DMS79 (cell line): ENCODE data around the gene MYPOP.
"Not testable (repeated sequence)": the region's sequence is repeated elsewhere in the genome, so short reads cannot be mapped to it uniquely, and the experiment has no call there.

Experiments
- DNase-seq: peaks from one replicate; lab custom pipeline; 2025; lab: John Stamatoyannopoulos, UW

MYPOP gene

GRCh38 chr19:45883881-45884681, 18.3 kb downstream of the MYPOP start:
- no peak for DNase-seq

GRCh38 chr19:45883586-45883880, 18.9 kb downstream of the MYPOP start:
- no peak for DNase-seq

GRCh38 chr19:45882652-45883585, 19.5 kb downstream of the MYPOP start:
- DNase-seq = no peak

GRCh38 chr19:45881909-45882528, 20.4 kb downstream of the MYPOP start:
- no peak for DNase-seq

GRCh38 chr19:45881082-45881908, 21.1 kb downstream of the MYPOP start:
- no peak for DNase-seq

GRCh38 chr19:45879971-45880370, 22.4 kb downstream of the MYPOP start:
- no peak for DNase-seq

- no peak for DNase-seq
Measured at GRCh38 chr19:45879055-45879454, 23.4 kb downstream of the MYPOP start.

- DNase-seq = no peak
Measured at GRCh38 chr19:45878043-45878794, 24.2 kb downstream of the MYPOP start.

GRCh38 chr19:45876411-45877197, 25.8 kb downstream of the MYPOP start:
- no peak for DNase-seq

- no peak for DNase-seq
Measured at GRCh38 chr19:45876161-45876410, 26.3 kb downstream of the MYPOP start.

- DNase-seq = no peak
Measured at GRCh38 chr19:45874620-45874966, 27.8 kb downstream of the MYPOP start.

GRCh38 chr19:45873219-45873772, 29.1 kb downstream of the MYPOP start:
- no peak for DNase-seq

- no peak for DNase-seq
Measured at GRCh38 chr19:45872095-45872919, 30.1 kb downstream of the MYPOP start.

GRCh38 chr19:45870798-45871197, 31.6 kb downstream of the MYPOP start:
- DNase-seq = no peak

- DNase-seq = not testable (repeated sequence)
Measured at GRCh38 chr19:45867241-45867640, 35.2 kb downstream of the MYPOP start.

GRCh38 chr19:45866400-45867176, 35.8 kb downstream of the MYPOP start:
- no peak for DNase-seq

- no peak for DNase-seq
Measured at GRCh38 chr19:45865269-45865948, 37.0 kb downstream of the MYPOP start.

- DNase-seq = no peak
Measured at GRCh38 chr19:45864629-45865082, 37.8 kb downstream of the MYPOP start.
